Smooth muscle cell (in vitro differentiated cells): ENCODE data around the gene CDC42EP4. TPM values are rescaled to one million over a fixed set of nuclear protein-coding genes. Genes with fewer than 3 reads are reported as not detected.

Source experiments
- DNase-seq: peaks from one replicate; lab custom pipeline; 2025; ENCODE audit not compliant: unreplicated experiment; lab: John Stamatoyannopoulos, UW
- H2AFZ ChIP-seq: fragments of 200-600 bp; sonication (generic); 2 replicates; pipeline ENCODE4 v1.6.0; 2016; ENCODE audit warnings: antibody characterized with exemption, low read depth, mild to moderate bottlenecking
- H3F3A ChIP-seq: fragments of 200-600 bp; sonication (generic); 2 replicates; pipeline ENCODE4 v1.6.0; 2017; ENCODE audit warnings: antibody characterized with exemption, low read depth
- H3K27ac ChIP-seq: fragments of 200-600 bp; sonication (generic); 2 replicates; pipeline ENCODE4 v1.5.1; 2016; ENCODE audit warnings: low read depth, mild to moderate bottlenecking
- H3K27me3 ChIP-seq: fragments of 200-600 bp; sonication (generic); 2 replicates; pipeline ENCODE4 v1.6.1; 2016; ENCODE audit warnings: low read depth, mild to moderate bottlenecking
- H3K36me3 ChIP-seq: fragments of 200-600 bp; sonication (generic); 2 replicates; pipeline ENCODE4 v1.5.1; 2016; ENCODE audit warnings: low read depth
- H3K4me1 ChIP-seq: fragments of 200-600 bp; sonication (generic); 2 replicates; pipeline ENCODE4 v1.5.1; 2016; ENCODE audit warnings: low read depth
- H3K4me2 ChIP-seq: fragments of 200-600 bp; sonication (generic); 2 replicates; pipeline ENCODE4 v1.6.0; 2016; ENCODE audit warnings: mild to moderate bottlenecking
- H3K4me3 ChIP-seq: fragments of 200-600 bp; sonication (generic); 2 replicates; pipeline ENCODE4 v1.5.1; 2016; ENCODE audit warnings: mild to moderate bottlenecking
- H3K79me2 ChIP-seq: fragments of 200-600 bp; sonication (generic); 2 replicates; pipeline ENCODE4 v1.6.0; 2016; ENCODE audit warnings: low read depth, mild to moderate bottlenecking
- H3K9ac ChIP-seq: fragments of 200-600 bp; sonication (generic); 2 replicates; pipeline ENCODE4 v1.6.0; 2016; ENCODE audit warnings: low read depth
- H3K9me3 ChIP-seq: fragments of 200-600 bp; sonication (generic); replicated peaks from 2 replicates; pipeline ENCODE4 v1.5.1; 2016; ENCODE audit warnings: low read depth
- H4K20me1 ChIP-seq: fragments of 200-600 bp; sonication (generic); 2 replicates; pipeline ENCODE4 v1.6.0; 2016; ENCODE audit warnings: low read depth
- CTCF ChIP-seq: fragments of 200-600 bp; sonication (generic); IDR thresholded peaks from 2 replicates; pipeline ENCODE4 v1.5.1; 2017; ENCODE audit warnings: borderline replicate concordance, mild to moderate bottlenecking, antibody characterized with exemption; ENCODE audit not compliant: insufficient read depth, poor library complexity, severe bottlenecking
- WGBS: methylation state at CpG from one replicate; pipeline ENCODE4 v1.1.7; 2016; ENCODE audit warnings: low lambda C conversion rate; 5-methylcytosine and 5-hydroxymethylcytosine counted together
- polyA plus RNA-seq: library from polyadenylated mRNA; unstranded; fragments of >200 nt; fragmentation: Nextera tagmentation; extraction: Ambion mirVana; gene quantifications from 2 replicates; pipeline ENCODE4 v1.2.1, GENCODE V29; 2016
- total RNA-seq: library from RNA; depleted of rRNA; stranded (reverse); fragments of >200 nt; gene quantifications from 2 replicates; pipeline ENCODE4 v1.2.3, GENCODE V29; 2014

CDC42EP4 gene
- total and polyA plus RNA-seq, 2 experiments from 2014 or later, result 15.1 to 21.4 TPM

DNA sequence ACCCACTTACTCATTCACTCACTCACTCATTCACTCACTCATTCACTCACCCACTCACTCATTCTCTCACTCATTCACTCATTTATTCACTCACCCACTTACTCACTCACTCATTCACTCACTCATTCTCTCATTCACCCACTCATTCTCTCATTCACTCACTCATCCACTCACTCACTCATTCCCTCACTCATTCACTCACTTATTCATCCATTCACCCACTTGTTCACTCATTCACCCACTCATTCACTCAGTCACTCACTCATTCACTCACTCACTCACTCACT, 42.5 kb downstream of the CDC42EP4 start:
- no peak for TF ChIP-seq CTCF
- DNase-seq, result no peak
- no peak overlapping the region for H2AFZ ChIP-seq
- H3K9me3 ChIP-seq, result no peaks in the 10 kb centered on the region
- no peaks in the 10 kb centered on the region for H3K79me2 ChIP-seq
- H3K4me3 ChIP-seq, result no peak overlapping the region
- H3K27ac ChIP-seq, result no peak overlapping the region
- no peaks in the 10 kb centered on the region for H3K4me1 ChIP-seq
- no peak overlapping the region for H3K9ac ChIP-seq
- H3K36me3 ChIP-seq, result no peaks in the 10 kb centered on the region
- H3K27me3 ChIP-seq, result no peaks in the 10 kb centered on the region
- H3F3A ChIP-seq, result no peaks in the 10 kb centered on the region
- H4K20me1 ChIP-seq, result no peaks in the 10 kb centered on the region
- H3K4me2 ChIP-seq, result no peak overlapping the region

DNA sequence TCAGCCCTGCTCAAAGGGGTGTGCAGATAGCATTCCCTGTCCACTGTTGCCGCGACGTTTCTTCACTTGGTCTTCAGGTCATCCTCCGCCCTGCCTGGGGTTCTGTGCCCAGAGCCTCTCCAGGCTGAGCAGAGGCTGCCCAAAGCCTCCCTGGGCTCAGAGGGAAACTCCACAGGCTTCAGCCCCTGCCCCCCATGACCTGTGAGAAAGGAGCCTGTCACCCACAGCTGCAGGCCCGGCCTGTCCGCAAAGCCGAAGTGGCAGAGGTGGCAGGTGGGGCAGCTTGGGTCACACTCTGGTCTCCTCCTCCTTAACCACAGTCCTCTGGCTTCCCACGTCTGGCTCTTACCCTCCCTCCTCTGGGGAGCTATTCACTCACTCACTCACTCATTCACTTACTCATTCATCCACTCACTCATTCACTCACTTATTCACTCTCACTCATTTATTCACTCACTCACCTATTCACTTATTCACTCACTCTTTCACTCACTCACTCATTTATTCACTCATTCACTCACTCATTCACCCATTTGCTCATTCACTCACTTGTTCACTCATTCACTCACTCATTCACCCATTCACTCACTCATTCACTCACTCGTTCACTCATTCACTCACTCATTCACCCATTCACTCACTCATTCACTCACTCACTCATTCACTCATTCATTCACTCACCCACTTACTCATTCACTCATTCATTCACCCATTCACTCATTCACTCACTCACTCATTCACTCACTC, 43.0 kb downstream of the CDC42EP4 start:
- H3K9ac ChIP-seq, result no peak overlapping the region
- H3K27me3 ChIP-seq, result no peaks in the 10 kb centered on the region
- no peaks in the 10 kb centered on the region for H3F3A ChIP-seq
- TF ChIP-seq CTCF, result no peak
- no peaks in the 10 kb centered on the region for H3K36me3 ChIP-seq
- H3K4me3 ChIP-seq, result no peak overlapping the region
- no peaks in the 10 kb centered on the region for H3K79me2 ChIP-seq
- no peaks in the 10 kb centered on the region for H3K4me1 ChIP-seq
- no peak overlapping the region for H3K4me2 ChIP-seq
- H3K27ac ChIP-seq, result no peak overlapping the region
- WGBS, result 93% methylated on average over 9 of the region's 9 CpGs
- no peak overlapping the region for H2AFZ ChIP-seq
- H4K20me1 ChIP-seq, result no peaks in the 10 kb centered on the region
- H3K9me3 ChIP-seq, result no peaks in the 10 kb centered on the region
- DNase-seq, result no peak

GRCh38 chr17:73267648-73268537, 43.9 kb downstream of the CDC42EP4 start:
- H3K27me3 ChIP-seq, result no peaks in the 10 kb centered on the region
- WGBS, result 87% methylated on average over 11 of the region's 11 CpGs
- H3F3A ChIP-seq, result no peaks in the 10 kb centered on the region
- no peaks in the 10 kb centered on the region for H3K36me3 ChIP-seq
- no peaks in the 10 kb centered on the region for H4K20me1 ChIP-seq
- H3K4me2 ChIP-seq, result no peak overlapping the region
- DNase-seq, result no peak
- TF ChIP-seq CTCF, result no peak
- H3K4me3 ChIP-seq, result no peak overlapping the region
- H2AFZ ChIP-seq, result no peak overlapping the region
- H3K9me3 ChIP-seq, result no peaks in the 10 kb centered on the region
- no peak overlapping the region for H3K9ac ChIP-seq
- H3K79me2 ChIP-seq, result no peaks in the 10 kb centered on the region
- peaks cover 6% of the 10 kb centered on the region for H3K4me1 ChIP-seq
- no peak overlapping the region for H3K27ac ChIP-seq
